ENCODE results near the gene CDK19.
"Not testable (repeated sequence)": the region's sequence is repeated elsewhere in the genome, so short reads cannot be mapped to it uniquely, and the experiment has no call there.

Gene CDK19

DNA sequence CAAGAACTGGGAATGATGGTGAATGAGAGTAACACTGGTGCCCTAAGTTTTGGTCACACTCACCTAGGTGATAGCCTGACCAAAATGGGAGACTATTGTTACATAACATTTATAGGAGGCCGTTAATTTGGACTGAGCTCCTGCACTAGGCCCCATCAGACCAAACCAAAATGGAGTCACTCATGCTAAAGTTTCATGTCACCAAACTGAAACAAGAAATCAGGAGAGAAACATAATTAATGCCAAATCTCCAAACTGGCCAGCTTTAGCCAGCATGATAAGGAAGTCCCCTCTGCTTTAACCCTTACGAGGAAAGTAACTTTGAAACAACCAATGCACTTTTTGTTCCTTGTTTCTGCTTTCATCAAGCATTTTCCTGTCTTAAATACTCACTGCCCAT lies 227.9 kb downstream of the CDK19 start:
- Histone ChIP-seq H3K9ac (ENCODE audit: low read depth, low read length) (no peak overlapping the region), H3K4me3 (ENCODE audit: low read depth, low read length) (no peak overlapping the region), H3K27me3 (ENCODE audit: control insufficient read depth, insufficient read depth, low read length) (no peaks in the 10 kb centered on the region), H3K4me1 (ENCODE audit: control insufficient read depth, insufficient read depth, low read length) (no peaks in the 10 kb centered on the region), H3K36me3 (ENCODE audit: control insufficient read depth, insufficient read depth, low read length) (no peaks in the 10 kb centered on the region), H3K9me3 (ENCODE audit: control insufficient read depth, insufficient read depth, low read length) (no peaks in the 10 kb centered on the region)

DNA sequence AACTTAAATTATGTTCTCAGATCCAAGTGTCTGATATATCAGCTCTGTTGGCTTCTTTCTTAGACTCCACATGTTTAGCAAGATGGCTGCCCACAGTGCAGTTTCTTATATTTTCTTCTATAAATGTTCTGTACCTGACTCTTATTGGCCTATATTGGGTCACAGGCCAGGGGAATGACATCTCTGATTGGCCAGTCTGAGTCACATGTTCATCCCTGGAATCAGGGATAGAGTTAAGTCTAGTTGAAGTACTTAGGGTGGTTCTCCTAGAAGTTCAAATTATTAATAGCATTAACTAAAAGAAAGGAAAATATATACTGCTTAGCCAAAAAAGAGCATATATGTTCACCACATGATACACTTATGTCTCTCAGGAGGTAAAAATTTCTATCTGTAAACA lies 233.6 kb downstream of the CDK19 start:
- H3K9me3 ChIP-seq (ENCODE audit: control insufficient read depth, insufficient read depth, low read length) = no peaks in the 10 kb centered on the region
- no peaks in the 10 kb centered on the region for H3K4me1 ChIP-seq (ENCODE audit: control insufficient read depth, insufficient read depth, low read length)
- H3K4me3 ChIP-seq (ENCODE audit: low read depth, low read length) = no peak overlapping the region
- no peak overlapping the region for H3K9ac ChIP-seq (ENCODE audit: low read depth, low read length)
- no peaks in the 10 kb centered on the region for H3K36me3 ChIP-seq (ENCODE audit: control insufficient read depth, insufficient read depth, low read length)
- no peaks in the 10 kb centered on the region for H3K27me3 ChIP-seq (ENCODE audit: control insufficient read depth, insufficient read depth, low read length)

DNA sequence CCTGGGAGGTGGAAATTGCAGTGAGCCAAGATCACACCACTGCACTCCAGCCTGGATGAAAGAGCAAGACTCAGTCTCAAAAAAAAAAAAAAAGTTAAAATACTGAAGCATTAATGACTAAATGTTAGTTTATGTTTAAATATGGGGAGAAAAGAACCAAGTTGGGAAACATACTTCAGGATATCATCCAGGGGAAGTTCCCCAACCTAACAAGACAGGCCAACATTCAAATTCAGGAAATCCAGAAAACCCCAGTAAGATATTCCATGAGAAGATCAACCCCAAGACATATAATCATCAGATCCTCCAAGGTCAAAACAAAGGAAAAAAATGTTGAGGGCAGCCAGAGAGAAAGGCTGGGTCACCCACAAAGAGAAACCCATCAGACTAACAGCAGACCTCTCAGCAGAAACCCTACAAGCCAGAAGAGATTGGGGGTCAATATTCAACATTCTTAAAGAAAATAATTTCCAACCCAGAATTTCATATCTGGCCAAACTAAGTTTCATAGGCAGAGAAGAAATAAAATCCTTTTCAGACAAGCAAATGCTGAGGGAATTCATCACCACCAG lies 237.6 kb downstream of the CDK19 start:
- not testable (repeated sequence) for H3K4me1 ChIP-seq (ENCODE audit: control insufficient read depth, insufficient read depth, low read length)

DNA sequence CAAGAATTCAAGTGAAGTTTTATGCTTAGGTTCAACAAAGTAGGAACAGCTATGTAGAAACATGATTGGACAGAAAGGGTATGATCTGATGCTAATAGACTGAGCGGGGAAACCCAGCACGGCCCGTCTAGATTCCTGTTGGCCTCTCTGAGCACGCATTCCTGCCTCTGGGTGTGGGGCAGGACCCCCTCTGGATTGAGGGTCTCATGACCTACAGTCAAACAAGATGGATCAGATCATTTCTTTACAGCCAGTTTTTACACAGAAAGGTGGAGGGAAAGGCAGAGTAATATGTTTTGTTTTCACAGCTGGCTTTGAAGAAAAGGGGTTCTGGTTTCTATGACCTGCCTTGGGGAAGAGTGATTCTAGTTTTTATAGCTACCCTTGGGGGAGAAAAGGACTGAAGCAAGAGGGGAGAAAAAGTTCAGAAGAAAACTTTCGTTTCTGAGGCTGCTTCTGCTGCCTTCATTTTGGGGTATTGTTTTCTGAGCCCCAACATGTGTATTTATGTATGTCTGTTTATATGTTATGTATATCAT lies 239.3 kb downstream of the CDK19 start:
- no peaks in the 10 kb centered on the region for H3K27me3 ChIP-seq (ENCODE audit: control insufficient read depth, insufficient read depth, low read length)
- no peaks in the 10 kb centered on the region for H3K36me3 ChIP-seq (ENCODE audit: control insufficient read depth, insufficient read depth, low read length)
- H3K9ac ChIP-seq (ENCODE audit: low read depth, low read length) = no peak overlapping the region
- no peaks in the 10 kb centered on the region for H3K4me1 ChIP-seq (ENCODE audit: control insufficient read depth, insufficient read depth, low read length)
- no peak overlapping the region for H3K4me3 ChIP-seq (ENCODE audit: low read depth, low read length)
- no peaks in the 10 kb centered on the region for H3K9me3 ChIP-seq (ENCODE audit: control insufficient read depth, insufficient read depth, low read length)

More for the DNA sequence above, 237.6 kb downstream of the CDK19 start:
- H3K4me3 ChIP-seq (ENCODE audit: low read depth, low read length); H3K36me3 ChIP-seq (ENCODE audit: control insufficient read depth, insufficient read depth, low read length); H3K9ac ChIP-seq (ENCODE audit: low read depth, low read length); H3K27me3 ChIP-seq (ENCODE audit: control insufficient read depth, insufficient read depth, low read length); H3K9me3 ChIP-seq (ENCODE audit: control insufficient read depth, insufficient read depth, low read length): not testable (repeated sequence)

DNA sequence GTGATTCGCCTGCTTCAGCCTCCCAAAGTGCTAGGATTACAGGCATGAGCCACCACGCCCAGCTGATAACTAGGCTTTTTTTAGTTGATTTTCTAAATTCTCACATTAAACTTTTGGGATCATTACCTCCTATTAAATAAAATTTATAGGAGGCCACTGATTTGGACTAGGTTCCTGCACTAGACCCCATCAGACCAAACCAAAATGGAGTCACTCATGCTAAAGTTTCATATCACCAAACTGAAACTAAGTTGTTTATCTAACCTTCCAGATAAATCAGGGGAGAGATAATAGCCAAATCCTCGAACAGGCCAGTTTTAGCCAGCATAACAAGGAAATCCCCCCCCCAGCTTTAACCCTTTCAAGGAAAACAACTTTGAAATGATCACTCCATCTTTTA lies 240.5 kb downstream of the CDK19 start:
- no peaks in the 10 kb centered on the region for H3K27me3 ChIP-seq (ENCODE audit: control insufficient read depth, insufficient read depth, low read length)
- H3K9me3 ChIP-seq (ENCODE audit: control insufficient read depth, insufficient read depth, low read length) = no peaks in the 10 kb centered on the region
- H3K9ac ChIP-seq (ENCODE audit: low read depth, low read length) = no peak overlapping the region
- no peak overlapping the region for H3K4me3 ChIP-seq (ENCODE audit: low read depth, low read length)
- H3K4me1 ChIP-seq (ENCODE audit: control insufficient read depth, insufficient read depth, low read length) = no peaks in the 10 kb centered on the region
- H3K36me3 ChIP-seq (ENCODE audit: control insufficient read depth, insufficient read depth, low read length) = no peaks in the 10 kb centered on the region

DNA sequence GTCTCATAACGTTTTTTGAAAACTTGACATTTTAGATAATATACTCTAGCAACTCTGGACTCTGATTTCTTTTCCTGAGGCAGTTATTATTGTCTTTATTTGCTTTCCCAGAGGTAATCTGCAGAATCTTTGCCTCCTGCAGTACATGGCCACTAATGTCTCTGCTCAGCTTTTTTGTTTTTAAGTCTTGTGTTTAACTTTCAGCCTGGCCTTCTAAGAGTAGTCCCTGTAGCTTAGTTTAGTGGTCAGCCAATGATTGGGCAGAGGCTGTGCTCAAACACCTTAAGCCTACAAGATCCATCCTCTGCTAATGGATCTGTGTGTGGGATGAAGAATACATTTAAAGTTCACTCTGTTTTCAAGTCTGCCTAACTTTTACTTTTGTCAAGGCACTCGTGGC lies 241.7 kb downstream of the CDK19 start:
- Histone ChIP-seq H3K9ac (ENCODE audit: low read depth, low read length) (no peak overlapping the region), H3K27me3 (ENCODE audit: control insufficient read depth, insufficient read depth, low read length) (no peaks in the 10 kb centered on the region), H3K4me1 (ENCODE audit: control insufficient read depth, insufficient read depth, low read length) (no peaks in the 10 kb centered on the region), H3K9me3 (ENCODE audit: control insufficient read depth, insufficient read depth, low read length) (no peaks in the 10 kb centered on the region), H3K4me3 (ENCODE audit: low read depth, low read length) (no peak overlapping the region), H3K36me3 (ENCODE audit: control insufficient read depth, insufficient read depth, low read length) (no peaks in the 10 kb centered on the region)

DNA sequence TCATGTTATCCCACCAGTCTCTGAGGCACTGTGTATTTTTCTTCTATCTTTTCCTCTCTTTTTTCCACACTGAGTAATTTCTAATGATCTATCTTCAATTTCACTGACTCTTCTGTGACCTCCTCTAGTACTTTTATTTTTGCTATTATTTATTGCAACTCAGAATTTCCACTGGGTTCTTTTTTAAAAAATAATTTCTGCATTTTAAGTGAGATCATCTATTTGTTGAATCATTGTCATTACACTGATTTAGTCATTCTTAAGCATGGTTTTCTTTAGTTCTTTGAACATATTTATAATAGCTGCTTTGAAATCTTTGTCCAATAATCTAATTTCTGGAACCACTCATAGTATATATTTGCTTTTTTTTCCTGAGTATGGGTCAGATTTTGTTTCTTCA lies 242.1 kb downstream of the CDK19 start:
- Histone ChIP-seq H3K4me1 (ENCODE audit: control insufficient read depth, insufficient read depth, low read length) (no peaks in the 10 kb centered on the region), H3K36me3 (ENCODE audit: control insufficient read depth, insufficient read depth, low read length) (no peaks in the 10 kb centered on the region), H3K27me3 (ENCODE audit: control insufficient read depth, insufficient read depth, low read length) (no peaks in the 10 kb centered on the region), H3K9me3 (ENCODE audit: control insufficient read depth, insufficient read depth, low read length) (no peaks in the 10 kb centered on the region), H3K9ac (ENCODE audit: low read depth, low read length) (no peak overlapping the region), H3K4me3 (ENCODE audit: low read depth, low read length) (no peak overlapping the region)

DNA sequence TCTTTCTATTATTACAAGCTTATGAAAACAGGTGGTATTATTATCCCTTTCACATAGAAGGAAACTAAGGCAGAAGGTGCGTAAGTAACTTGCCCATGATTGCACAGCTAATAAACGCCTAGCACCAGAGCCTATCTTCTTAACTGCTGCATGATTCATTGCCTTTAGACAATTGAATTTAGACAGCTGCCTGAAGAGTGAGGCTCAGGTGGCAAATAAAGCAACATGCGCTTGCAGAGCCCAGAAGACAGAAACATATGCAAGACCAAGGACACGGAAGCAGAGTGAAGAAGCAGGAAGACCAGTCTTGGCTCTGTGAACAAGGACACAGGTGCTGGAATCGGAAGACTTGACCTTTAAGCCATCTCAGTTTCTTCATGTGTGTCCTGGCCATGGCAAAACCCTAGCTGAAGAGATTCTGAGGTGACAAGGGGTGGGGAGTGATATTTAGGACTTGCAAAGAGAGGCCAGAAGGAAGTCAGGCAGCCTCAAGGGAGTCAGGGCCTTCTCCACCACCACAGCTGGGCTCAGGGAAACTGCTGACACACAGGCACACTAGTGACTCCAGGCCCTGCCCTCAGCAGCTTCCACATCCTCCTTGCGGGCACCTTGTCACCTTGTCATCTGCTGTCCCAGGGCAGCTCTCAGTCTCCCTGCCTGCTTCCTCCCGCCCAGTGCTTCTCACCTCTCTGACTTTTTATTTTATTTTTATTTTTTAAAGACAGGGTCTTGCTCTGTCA lies 247.1 kb downstream of the CDK19 start:
- Histone ChIP-seq H3K36me3 (ENCODE audit: control insufficient read depth, insufficient read depth, low read length) (no peaks in the 10 kb centered on the region), H3K4me1 (ENCODE audit: control insufficient read depth, insufficient read depth, low read length) (peaks cover 2% of the 10 kb centered on the region), H3K27me3 (ENCODE audit: control insufficient read depth, insufficient read depth, low read length) (no peaks in the 10 kb centered on the region), H3K9ac (ENCODE audit: low read depth, low read length) (no peak overlapping the region), H3K4me3 (ENCODE audit: low read depth, low read length) (no peak overlapping the region), H3K9me3 (ENCODE audit: control insufficient read depth, insufficient read depth, low read length) (no peaks in the 10 kb centered on the region)

DNA sequence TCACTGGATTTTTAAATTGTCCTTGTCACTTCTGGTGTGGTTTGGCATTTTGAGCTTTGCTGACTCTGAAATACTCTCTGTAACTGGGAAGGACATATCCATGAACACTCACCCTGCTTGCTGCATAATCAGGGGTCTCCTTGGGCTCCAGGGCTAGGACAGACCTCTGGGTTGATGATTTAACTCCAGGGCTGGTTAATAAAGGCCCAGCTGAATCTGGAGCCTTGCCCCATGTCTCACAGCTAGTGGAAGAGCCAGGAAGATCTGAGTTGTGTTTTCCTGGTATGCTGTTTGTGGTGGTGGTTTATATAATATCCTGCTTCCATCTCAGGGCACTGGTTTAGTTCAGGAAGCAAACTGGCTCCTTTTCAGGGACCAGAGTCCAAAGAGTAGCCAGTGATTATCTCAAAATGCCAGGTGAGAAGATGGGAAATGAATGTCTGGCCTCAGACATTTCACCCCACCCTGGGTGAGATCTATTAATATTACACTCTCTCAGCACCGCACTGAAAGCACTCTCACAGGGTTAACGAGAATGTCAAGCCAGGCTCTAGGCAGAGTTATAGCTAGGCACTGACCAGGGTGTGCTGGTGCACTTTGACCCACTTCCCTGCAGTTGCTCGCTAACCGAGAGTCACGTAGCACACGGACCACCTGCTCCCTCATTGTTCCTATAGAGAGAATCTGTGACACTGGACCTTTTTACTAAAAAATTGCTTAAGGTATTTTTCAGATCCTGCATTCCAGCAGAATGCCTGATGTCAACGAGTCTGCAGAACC lies 248.7 kb downstream of the CDK19 start:
- Histone ChIP-seq H3K9ac (ENCODE audit: low read depth, low read length) (no peak overlapping the region), H3K4me3 (ENCODE audit: low read depth, low read length) (no peak overlapping the region), H3K9me3 (ENCODE audit: control insufficient read depth, insufficient read depth, low read length) (no peaks in the 10 kb centered on the region), H3K4me1 (ENCODE audit: control insufficient read depth, insufficient read depth, low read length) (peaks cover 2% of the 10 kb centered on the region), H3K27me3 (ENCODE audit: control insufficient read depth, insufficient read depth, low read length) (no peaks in the 10 kb centered on the region), H3K36me3 (ENCODE audit: control insufficient read depth, insufficient read depth, low read length) (no peaks in the 10 kb centered on the region)

DNA sequence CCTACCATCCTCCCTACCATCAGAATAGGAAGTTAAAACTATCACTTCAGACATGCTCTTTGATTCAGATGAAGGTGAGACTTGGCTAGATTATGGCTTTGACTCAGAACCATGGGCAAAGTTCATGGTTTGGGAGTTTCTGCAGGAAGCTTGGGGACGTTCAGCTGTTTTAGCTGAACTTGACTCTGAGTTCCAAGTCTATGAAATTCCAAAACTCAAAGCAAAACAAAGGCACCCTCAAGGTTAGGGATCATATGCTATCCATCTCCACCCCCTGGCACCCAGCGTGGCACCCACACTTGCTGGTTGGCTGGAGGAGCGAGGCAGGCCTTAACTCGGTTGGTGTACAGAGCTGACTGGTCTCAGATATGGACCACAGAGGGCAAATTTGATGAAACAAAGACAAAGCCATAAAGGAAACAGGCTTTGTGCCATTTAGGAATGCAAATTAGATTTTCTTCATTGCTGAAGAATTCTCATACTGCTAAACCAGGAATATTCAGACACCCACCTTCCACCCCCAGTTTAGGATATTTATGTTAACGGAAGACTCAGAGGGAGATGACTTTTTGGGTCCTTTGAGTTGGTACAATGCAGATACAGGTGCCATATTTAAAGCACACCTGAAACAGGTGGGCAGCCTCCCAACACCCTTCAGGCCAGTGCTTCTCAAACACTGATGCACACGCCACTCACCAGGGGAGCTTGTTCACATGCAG lies 250.4 kb downstream of the CDK19 start:
- no peak overlapping the region for H3K9ac ChIP-seq (ENCODE audit: low read depth, low read length)
- H3K4me1 ChIP-seq (ENCODE audit: control insufficient read depth, insufficient read depth, low read length) = peaks cover 2% of the 10 kb centered on the region
- H3K9me3 ChIP-seq (ENCODE audit: control insufficient read depth, insufficient read depth, low read length) = no peaks in the 10 kb centered on the region
- H3K4me3 ChIP-seq (ENCODE audit: low read depth, low read length) = no peak overlapping the region
- H3K27me3 ChIP-seq (ENCODE audit: control insufficient read depth, insufficient read depth, low read length) = no peaks in the 10 kb centered on the region
- no peaks in the 10 kb centered on the region for H3K36me3 ChIP-seq (ENCODE audit: control insufficient read depth, insufficient read depth, low read length)

DNA sequence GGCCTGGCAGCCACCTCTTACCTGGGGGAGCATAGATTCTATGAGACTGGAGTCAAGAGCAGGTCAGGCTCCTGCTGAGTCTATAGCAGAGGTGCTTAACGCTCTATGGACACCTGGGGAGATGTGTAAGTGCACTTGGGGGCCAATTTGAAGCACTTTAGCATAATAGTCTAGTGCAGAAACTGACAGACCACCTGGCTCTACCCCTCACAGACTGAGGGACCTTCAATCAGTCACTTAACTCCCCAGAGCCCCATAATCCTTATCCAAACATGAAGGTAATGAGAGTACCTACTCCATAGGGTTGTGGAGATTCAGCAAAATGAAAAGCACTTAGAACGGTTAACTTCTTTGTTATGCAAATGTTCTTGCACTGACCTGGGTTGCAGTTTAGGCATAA lies 251.6 kb downstream of the CDK19 start:
- Histone ChIP-seq H3K9me3 (ENCODE audit: control insufficient read depth, insufficient read depth, low read length) (no peaks in the 10 kb centered on the region), H3K4me1 (ENCODE audit: control insufficient read depth, insufficient read depth, low read length) (peaks cover 2% of the 10 kb centered on the region), H3K36me3 (ENCODE audit: control insufficient read depth, insufficient read depth, low read length) (no peaks in the 10 kb centered on the region), H3K9ac (ENCODE audit: low read depth, low read length) (no peak overlapping the region), H3K4me3 (ENCODE audit: low read depth, low read length) (no peak overlapping the region), H3K27me3 (ENCODE audit: control insufficient read depth, insufficient read depth, low read length) (no peaks in the 10 kb centered on the region)
